K562 (cell line): ENCODE results near the gene TRERF1. TPM values are rescaled to one million over a fixed set of nuclear protein-coding genes. Genes with fewer than 3 reads are reported as not detected.

Experiments used
- BRF2 ChIP-seq: IDR thresholded peaks from 3 replicates; pipeline ENCODE4 v1.6.1; 2011; ENCODE audit warnings: borderline replicate concordance, mild to moderate bottlenecking; ENCODE audit not compliant: insufficient read length, insufficient read depth
- CHD4 ChIP-seq: fragments of 200-600 bp; sonication (generic); IDR thresholded peaks from 3 replicates; pipeline ENCODE4 v1.6.1; 2012; ENCODE audit warnings: low read depth, mild to moderate bottlenecking, mixed read lengths, low read length, inconsistent platforms; ENCODE audit not compliant: insufficient read depth, insufficient replicate concordance, poor library complexity, severe bottlenecking
- ETV5 ChIP-seq: sonication (generic); formaldehyde crosslinking; IDR thresholded peaks from 2 replicates; pipeline ENCODE4 v1.4.0; 2020; ENCODE audit warnings: low read depth, mild to moderate bottlenecking, missing genetic modification reagents
- FOSL1 ChIP-seq: fragments of 200-800 bp; sonication (Bioruptor generic); conservative IDR thresholded peaks from 2 replicates; pipeline ENCODE4 v1.6.1; 2016; ENCODE audit warnings: missing genetic modification characterization, missing compliant biosample characterization
- FOXM1 ChIP-seq, 2 experiments: fragments of 450-650 bp in 1 of 2; sonication (generic) in 1 of 2; formaldehyde crosslinking in 1 of 2; IDR thresholded peaks; 2 replicates each; pipeline versions ENCODE4 v1.6.1 to v1.9.0; 2017 to 2022; ENCODE audit warnings: low read depth in 2 of 2, mild to moderate bottlenecking in 2 of 2, missing genetic modification reagents in 1 of 2, moderate library complexity in 1 of 2
- NCOA6 ChIP-seq: fragments of 450-650 bp; IDR thresholded peaks from 2 replicates; pipeline ENCODE4 v1.6.1; 2017; ENCODE audit warnings: mild to moderate bottlenecking
- NR2C2 ChIP-seq, 2 experiments: fragments of 200-800 bp in 1 of 2; sonication (Bioruptor generic) in 1 of 2; sonication (generic) in 1 of 2; formaldehyde crosslinking in 1 of 2; IDR thresholded peaks; 2 replicates each; pipeline versions ENCODE4 v1.6.1 to v1.8.0; 2016 to 2022; ENCODE audit warnings: mild to moderate bottlenecking in 1 of 2, missing compliant biosample characterization in 1 of 2, missing genetic modification characterization in 1 of 2, missing genetic modification reagents in 1 of 2
- OTX1 ChIP-seq: fragments of 450-650 bp; formaldehyde crosslinking; IDR thresholded peaks from 2 replicates; pipeline ENCODE4 v1.4.0; 2022; ENCODE audit warnings: mild to moderate bottlenecking
- RNF219 ChIP-seq: fragments of 250-450 bp; sonication (Bioruptor Pico); IDR thresholded peaks from 2 replicates; pipeline ENCODE4 v1.5.0; 2022; ENCODE audit warnings: mild to moderate bottlenecking
- SMAD1 ChIP-seq: fragments of 150-350 bp; IDR thresholded peaks from 2 replicates; pipeline ENCODE4 v1.6.1; 2014; ENCODE audit warnings: low read length, low read depth; ENCODE audit not compliant: partially characterized antibody
- SMAD2 ChIP-seq: fragments of 150-350 bp; IDR thresholded peaks from 2 replicates; pipeline ENCODE4 v1.6.1; 2014; ENCODE audit warnings: low read depth, mild to moderate bottlenecking, low read length
- SMAD3 ChIP-seq: fragments of 450-650 bp; formaldehyde crosslinking; conservative IDR thresholded peaks from 2 replicates; pipeline ENCODE4 v1.4.0; 2020; ENCODE audit warnings: mild to moderate bottlenecking
- TAL1 ChIP-seq: fragments of 450-650 bp; IDR thresholded peaks from 2 replicates; pipeline ENCODE4 v1.6.1; 2016; ENCODE audit warnings: mild to moderate bottlenecking
- TEAD4 ChIP-seq, 2 experiments: sonication (generic) in 1 of 2; formaldehyde crosslinking in 1 of 2; IDR thresholded peaks; 2 replicates each; pipeline versions ENCODE4 v1.6.1 to v1.8.0; 2012 to 2022; ENCODE audit warnings: borderline replicate concordance in 1 of 2, inconsistent platforms in 1 of 2, low read length in 1 of 2, mild to moderate bottlenecking in 1 of 2, missing genetic modification reagents in 1 of 2
- TRIM25 ChIP-seq: fragments of 450-650 bp; IDR thresholded peaks from 2 replicates; pipeline ENCODE4 v1.7.0; 2016; ENCODE audit warnings: borderline replicate concordance
- ZBTB34 ChIP-seq: fragments of 250-450 bp; sonication (Bioruptor Pico); IDR thresholded peaks from 2 replicates; pipeline ENCODE4 v1.8.0; 2021; ENCODE audit warnings: mild to moderate bottlenecking, moderate library complexity
- ZHX1 ChIP-seq: fragments of 150-350 bp; conservative IDR thresholded peaks from 2 replicates; pipeline ENCODE4 v1.6.1; 2014; ENCODE audit warnings: low read length
- polyA plus RNA-seq, 8 experiments: library from polyadenylated mRNA; depleted of rRNA in 4 of 8; stranded (reverse) in 5 of 8; unstranded in 3 of 8; fragments of >200 nt; fragmentation: Nextera tagmentation in 2 of 8; fragmentation: Illumina TruSeq in 1 of 8; extraction: Ambion mirVana in 2 of 8; extraction: Trizol in 1 of 8; gene quantifications; 2 replicates each; pipeline versions ENCODE4 v1.2.1 to v1.2.3, GENCODE V29; 2011 to 2014; ENCODE audit warnings: inconsistent platforms in 1 of 8, missing spikeins in 1 of 8
- total RNA-seq, 7 experiments: library from RNA; depleted of rRNA in 6 of 7; stranded (reverse); fragments of >200 nt in 6 of 7; fragmentation: Illumina TruSeq in 2 of 7; extraction: Trizol in 2 of 7; gene quantifications; 2 replicates each; pipeline versions ENCODE4 v1.2.1 to v1.2.3, GENCODE V29; 2011 to 2021; ENCODE audit warnings: low replicate concordance in 1 of 7

The TRERF1 gene
- total and polyA plus RNA-seq, 9 of the 15 experiments (the other 6 are each of a cell fraction or from before 2014, with no cell fraction given) = 0.04 to 0.20 (median 0.07) TPM; not detected in 3

- TF ChIP-seq FOXM1 (IDR thresholded peaks at IDR 0.05; ENCODE audit: low read depth) = no peak
- no peak for TF ChIP-seq FOXM1 (CRISPR knock-in tag; IDR thresholded peaks at IDR 0.05; ENCODE audit: low read depth)
- peak; percentile 62 for TF ChIP-seq TAL1
- TF ChIP-seq SMAD3 (CRISPR knock-in tag) = no peak
- TF ChIP-seq NR2C2 (CRISPR knock-in tag; IDR thresholded peaks at IDR 0.05) = no peak
- peak; percentile 39; the same call in 1 of the 2 replicates for TF ChIP-seq NR2C2 (tag; IDR thresholded peaks at IDR 0.05)
- peak; percentile 66 for TF ChIP-seq SMAD1
- no peak for TF ChIP-seq ZHX1
- TF ChIP-seq RNF219 = no peak
- no peak for TF ChIP-seq OTX1 (CRISPR knock-in tag)
- TF ChIP-seq TRIM25 = no peak
- no peak for TF ChIP-seq BRF2
- TF ChIP-seq ETV5 (CRISPR knock-in tag) = no peak
- peak; percentile 83 for TF ChIP-seq TEAD4 (IDR thresholded peaks at IDR 0.05; ENCODE audit: low read length)
- no peak for TF ChIP-seq TEAD4 (CRISPR knock-in tag; IDR thresholded peaks at IDR 0.05; ENCODE audit: borderline replicate concordance)
- no peak for TF ChIP-seq SMAD2
- TF ChIP-seq CHD4 = no peak
- no peak for TF ChIP-seq NCOA6
- TF ChIP-seq FOSL1 = peak; percentile 45
- no peak for TF ChIP-seq ZBTB34 (CRISPR knock-in tag)
Measured at GRCh38 chr6:42229506-42230119, 222.1 kb downstream of the TRERF1 start (continued).
